HepG2 (cell line): ENCODE measurements around the gene ANO6. TPM values are rescaled to one million over a fixed set of nuclear protein-coding genes. Genes with fewer than 3 reads are reported as not detected.

Source experiments
- FLYWCH1 ChIP-seq: sonication (generic); formaldehyde crosslinking; IDR thresholded peaks from 2 replicates; pipeline ENCODE4 v1.8.1; 2023; ENCODE audit warnings: mild to moderate bottlenecking, missing genetic modification reagents
- MAF1 ChIP-seq: sonication (generic); formaldehyde crosslinking; IDR thresholded peaks from 2 replicates; pipeline ENCODE4 v1.5.0; 2020; ENCODE audit warnings: missing genetic modification reagents, borderline replicate concordance
- SUZ12 ChIP-seq: fragments of 150-350 bp; IDR thresholded peaks from 2 replicates; pipeline ENCODE4 v1.6.1; 2014; ENCODE audit warnings: low read depth, low read length
- ZMYM3 ChIP-seq: sonication (generic); formaldehyde crosslinking; IDR thresholded peaks from 2 replicates; pipeline ENCODE4 v1.5.1; 2020; ENCODE audit warnings: mild to moderate bottlenecking, missing genetic modification reagents
- ZNF543 ChIP-seq: sonication (generic); formaldehyde crosslinking; IDR thresholded peaks from 2 replicates; pipeline ENCODE4 v1.4.0; 2020; ENCODE audit warnings: mild to moderate bottlenecking, missing genetic modification reagents
- polyA plus RNA-seq, 8 experiments: library from polyadenylated mRNA; depleted of rRNA in 3 of 8; stranded (reverse) in 7 of 8; unstranded in 1 of 8; fragments of >200 nt; fragmentation: Illumina TruSeq in 4 of 8; extraction: Trizol in 4 of 8; gene quantifications; 2 replicates each; pipeline versions ENCODE4 v1.2.1 to v1.2.3, GENCODE V29; 2011 to 2016; ENCODE audit warnings: low read depth in 4 of 8, missing spikeins in 1 of 8, mixed read lengths in 1 of 8; ENCODE audit not compliant: insufficient read depth in 1 of 8
- total RNA-seq, 5 experiments: library from RNA; depleted of rRNA; stranded (reverse); fragments of >200 nt; fragmentation: Illumina TruSeq; extraction: Trizol; gene quantifications; 2 replicates each; pipeline ENCODE4 v1.2.3, GENCODE V29; 2016; ENCODE audit warnings: low read depth in 1 of 5
- TF ChIP-seq, protein P1 (sequence below): sonication (generic); formaldehyde crosslinking; IDR thresholded peaks from 2 replicates; pipeline ENCODE4 v1.5.0; 2020; ENCODE audit warnings: mild to moderate bottlenecking, missing genetic modification reagents
- TF ChIP-seq, protein P2 (sequence below): sonication (generic); formaldehyde crosslinking; conservative IDR thresholded peaks from 2 replicates; pipeline ENCODE4 v1.4.0; 2020; ENCODE audit warnings: mild to moderate bottlenecking, missing genetic modification reagents, moderate library complexity

Gene ANO6
- total and polyA plus RNA-seq, 2 of the 13 experiments (the other 11 are each of a cell fraction or from before 2014, with no cell fraction given) = 37.8 to 57.1 TPM

DNA sequence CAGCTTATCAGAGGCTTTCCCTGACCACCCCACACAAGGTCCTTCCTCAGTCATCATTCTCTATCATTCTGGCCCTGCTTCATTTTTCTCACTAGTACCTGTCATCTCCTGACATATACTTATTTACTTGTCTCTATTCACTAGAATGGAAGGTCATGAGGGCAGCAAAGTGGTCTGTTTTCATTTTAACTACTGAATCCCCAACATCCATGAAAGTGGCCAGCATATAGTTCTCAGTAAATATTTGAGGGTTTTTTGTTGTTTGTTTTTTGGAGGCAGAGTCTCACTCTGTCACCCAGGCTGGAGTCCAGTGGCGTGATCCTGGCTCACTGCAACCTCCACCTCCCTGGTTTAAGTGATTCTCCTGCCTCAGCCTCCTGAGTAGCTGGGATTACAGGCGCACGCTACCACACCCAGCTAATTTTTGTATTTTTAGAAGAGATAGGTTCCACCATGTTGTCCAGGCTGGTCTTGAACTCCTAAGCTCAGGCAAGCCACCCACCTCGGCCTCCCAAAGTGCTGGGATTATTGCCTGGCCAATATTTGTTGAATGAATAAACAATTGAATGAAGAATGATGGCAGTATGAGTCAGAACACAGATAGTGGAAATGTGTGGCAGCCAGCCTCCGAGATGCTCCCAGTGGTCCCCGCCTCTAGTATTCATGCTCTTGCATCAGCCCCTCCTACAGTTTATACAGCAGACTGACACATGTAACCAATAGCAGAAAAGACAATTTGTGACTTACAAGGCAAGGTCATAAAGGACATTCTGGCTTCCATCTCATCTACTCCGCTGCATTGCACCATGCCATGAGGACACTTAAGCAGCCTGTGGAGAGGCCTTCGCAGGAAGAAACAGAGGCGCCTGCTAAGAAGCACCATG is 7.0 kb upstream of the ANO6 start (continued):
- TF ChIP-seq, protein P1, sequence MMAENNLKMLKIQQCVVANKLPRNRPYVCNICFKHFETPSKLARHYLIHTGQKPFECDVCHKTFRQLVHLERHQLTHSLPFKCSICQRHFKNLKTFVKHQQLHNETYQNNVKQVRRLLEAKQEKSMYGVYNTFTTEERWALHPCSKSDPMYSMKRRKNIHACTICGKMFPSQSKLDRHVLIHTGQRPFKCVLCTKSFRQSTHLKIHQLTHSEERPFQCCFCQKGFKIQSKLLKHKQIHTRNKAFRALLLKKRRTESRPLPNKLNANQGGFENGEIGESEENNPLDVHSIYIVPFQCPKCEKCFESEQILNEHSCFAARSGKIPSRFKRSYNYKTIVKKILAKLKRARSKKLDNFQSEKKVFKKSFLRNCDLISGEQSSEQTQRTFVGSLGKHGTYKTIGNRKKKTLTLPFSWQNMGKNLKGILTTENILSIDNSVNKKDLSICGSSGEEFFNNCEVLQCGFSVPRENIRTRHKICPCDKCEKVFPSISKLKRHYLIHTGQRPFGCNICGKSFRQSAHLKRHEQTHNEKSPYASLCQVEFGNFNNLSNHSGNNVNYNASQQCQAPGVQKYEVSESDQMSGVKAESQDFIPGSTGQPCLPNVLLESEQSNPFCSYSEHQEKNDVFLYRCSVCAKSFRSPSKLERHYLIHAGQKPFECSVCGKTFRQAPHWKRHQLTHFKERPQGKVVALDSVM (CRISPR knock-in tag) = peak; percentile 97
- TF ChIP-seq MAF1 (CRISPR knock-in tag) (no peak), SUZ12 (no peak), ZNF543 (CRISPR knock-in tag) (no peak), FLYWCH1 (CRISPR knock-in tag) (no peak), ZMYM3 (peak; percentile 73; the same call in 1 of the 2 replicates)
- TF ChIP-seq, protein P2, sequence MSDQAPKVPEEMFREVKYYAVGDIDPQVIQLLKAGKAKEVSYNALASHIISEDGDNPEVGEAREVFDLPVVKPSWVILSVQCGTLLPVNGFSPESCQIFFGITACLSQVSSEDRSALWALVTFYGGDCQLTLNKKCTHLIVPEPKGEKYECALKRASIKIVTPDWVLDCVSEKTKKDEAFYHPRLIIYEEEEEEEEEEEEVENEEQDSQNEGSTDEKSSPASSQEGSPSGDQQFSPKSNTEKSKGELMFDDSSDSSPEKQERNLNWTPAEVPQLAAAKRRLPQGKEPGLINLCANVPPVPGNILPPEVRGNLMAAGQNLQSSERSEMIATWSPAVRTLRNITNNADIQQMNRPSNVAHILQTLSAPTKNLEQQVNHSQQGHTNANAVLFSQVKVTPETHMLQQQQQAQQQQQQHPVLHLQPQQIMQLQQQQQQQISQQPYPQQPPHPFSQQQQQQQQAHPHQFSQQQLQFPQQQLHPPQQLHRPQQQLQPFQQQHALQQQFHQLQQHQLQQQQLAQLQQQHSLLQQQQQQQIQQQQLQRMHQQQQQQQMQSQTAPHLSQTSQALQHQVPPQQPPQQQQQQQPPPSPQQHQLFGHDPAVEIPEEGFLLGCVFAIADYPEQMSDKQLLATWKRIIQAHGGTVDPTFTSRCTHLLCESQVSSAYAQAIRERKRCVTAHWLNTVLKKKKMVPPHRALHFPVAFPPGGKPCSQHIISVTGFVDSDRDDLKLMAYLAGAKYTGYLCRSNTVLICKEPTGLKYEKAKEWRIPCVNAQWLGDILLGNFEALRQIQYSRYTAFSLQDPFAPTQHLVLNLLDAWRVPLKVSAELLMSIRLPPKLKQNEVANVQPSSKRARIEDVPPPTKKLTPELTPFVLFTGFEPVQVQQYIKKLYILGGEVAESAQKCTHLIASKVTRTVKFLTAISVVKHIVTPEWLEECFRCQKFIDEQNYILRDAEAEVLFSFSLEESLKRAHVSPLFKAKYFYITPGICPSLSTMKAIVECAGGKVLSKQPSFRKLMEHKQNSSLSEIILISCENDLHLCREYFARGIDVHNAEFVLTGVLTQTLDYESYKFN = peak; percentile 32; the same call in 1 of the 2 replicates
